Measurements from ENCODE around the gene RINT1.

Gene RINT1

GRCh38 chr7:105493923-105494315 lies 38.1 kb upstream of the RINT1 start:
- Histone ChIP-seq H3K79me2 (ENCODE audit: insufficient read depth, low read depth) (no peaks in the 10 kb centered on the region), H3K4me3 (IDR thresholded peaks at IDR 0.05; ENCODE audit: insufficient read depth, low read depth, low read length) (no peak overlapping the region), H3K36me3 (ENCODE audit: insufficient read depth) (no peaks in the 10 kb centered on the region), H3K4me1 (ENCODE audit: low read depth, poor library complexity, severe bottlenecking) (no peaks in the 10 kb centered on the region), H3K9ac (no peak overlapping the region), H4K20me1 (ENCODE audit: insufficient read depth) (no peaks in the 10 kb centered on the region), H3K4me2 (no peak overlapping the region), H3K27ac (no peak overlapping the region), H2AFZ (ENCODE audit: low read depth) (no peak overlapping the region), H3K27me3 (ENCODE audit: insufficient read depth, low read depth) (no peaks in the 10 kb centered on the region)
- TF ChIP-seq, protein P1, sequence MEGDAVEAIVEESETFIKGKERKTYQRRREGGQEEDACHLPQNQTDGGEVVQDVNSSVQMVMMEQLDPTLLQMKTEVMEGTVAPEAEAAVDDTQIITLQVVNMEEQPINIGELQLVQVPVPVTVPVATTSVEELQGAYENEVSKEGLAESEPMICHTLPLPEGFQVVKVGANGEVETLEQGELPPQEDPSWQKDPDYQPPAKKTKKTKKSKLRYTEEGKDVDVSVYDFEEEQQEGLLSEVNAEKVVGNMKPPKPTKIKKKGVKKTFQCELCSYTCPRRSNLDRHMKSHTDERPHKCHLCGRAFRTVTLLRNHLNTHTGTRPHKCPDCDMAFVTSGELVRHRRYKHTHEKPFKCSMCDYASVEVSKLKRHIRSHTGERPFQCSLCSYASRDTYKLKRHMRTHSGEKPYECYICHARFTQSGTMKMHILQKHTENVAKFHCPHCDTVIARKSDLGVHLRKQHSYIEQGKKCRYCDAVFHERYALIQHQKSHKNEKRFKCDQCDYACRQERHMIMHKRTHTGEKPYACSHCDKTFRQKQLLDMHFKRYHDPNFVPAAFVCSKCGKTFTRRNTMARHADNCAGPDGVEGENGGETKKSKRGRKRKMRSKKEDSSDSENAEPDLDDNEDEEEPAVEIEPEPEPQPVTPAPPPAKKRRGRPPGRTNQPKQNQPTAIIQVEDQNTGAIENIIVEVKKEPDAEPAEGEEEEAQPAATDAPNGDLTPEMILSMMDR (conservative IDR thresholded peaks at IDR 0.05; ENCODE audit: low read depth, low read length): no peak

DNA sequence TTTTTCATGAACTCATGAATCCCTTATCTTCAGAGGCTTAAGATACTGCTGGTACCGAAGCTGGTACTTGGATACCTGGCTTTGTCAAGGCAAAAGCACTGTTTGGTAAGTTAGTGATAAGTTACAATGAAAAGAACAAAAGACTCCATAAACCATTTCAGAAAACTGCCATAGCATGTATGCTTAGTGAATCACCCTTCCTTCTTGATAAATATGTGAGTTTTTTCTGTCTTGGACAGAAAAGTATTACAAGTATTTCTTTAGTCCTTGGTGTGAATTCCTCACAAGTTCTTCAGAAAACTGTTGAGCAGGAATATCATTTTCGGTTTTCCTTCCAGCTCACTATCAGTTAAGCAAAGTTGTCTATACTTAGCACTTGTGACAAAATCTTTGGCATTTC lies 35.5 kb upstream of the RINT1 start:
- Histone ChIP-seq H3K4me3 (IDR thresholded peaks at IDR 0.05; ENCODE audit: insufficient read depth, low read depth, low read length) (no peak overlapping the region), H3K79me2 (ENCODE audit: insufficient read depth, low read depth) (no peaks in the 10 kb centered on the region), H3K27me3 (ENCODE audit: insufficient read depth, low read depth) (no peaks in the 10 kb centered on the region), H4K20me1 (ENCODE audit: insufficient read depth) (no peaks in the 10 kb centered on the region), H3K9ac (no peak overlapping the region), H3K27ac (no peak overlapping the region), H3K36me3 (ENCODE audit: insufficient read depth) (no peaks in the 10 kb centered on the region; the same call in 1 of the 2 replicates), H3K4me1 (ENCODE audit: low read depth, poor library complexity, severe bottlenecking) (no peaks in the 10 kb centered on the region), H2AFZ (ENCODE audit: low read depth) (no peak overlapping the region), H3K4me2 (no peak overlapping the region)
- TF ChIP-seq, protein P1 (conservative IDR thresholded peaks at IDR 0.05; ENCODE audit: low read depth, low read length): no peak

GRCh38 chr7:105497016-105497415 lies 35.0 kb upstream of the RINT1 start:
- Histone ChIP-seq H3K4me3 (IDR thresholded peaks at IDR 0.05; ENCODE audit: insufficient read depth, low read depth, low read length) (no peak overlapping the region), H2AFZ (ENCODE audit: low read depth) (no peak overlapping the region), H3K27ac (no peak overlapping the region), H3K27me3 (ENCODE audit: insufficient read depth, low read depth) (no peaks in the 10 kb centered on the region), H4K20me1 (ENCODE audit: insufficient read depth) (no peaks in the 10 kb centered on the region), H3K79me2 (ENCODE audit: insufficient read depth, low read depth) (no peaks in the 10 kb centered on the region), H3K36me3 (ENCODE audit: insufficient read depth) (peaks cover under 1% of the 10 kb centered on the region; the same call in 1 of the 2 replicates), H3K4me1 (ENCODE audit: low read depth, poor library complexity, severe bottlenecking) (no peaks in the 10 kb centered on the region), H3K4me2 (no peak overlapping the region), H3K9ac (no peak overlapping the region)
- TF ChIP-seq, protein P1 (conservative IDR thresholded peaks at IDR 0.05; ENCODE audit: low read depth, low read length): no peak

DNA sequence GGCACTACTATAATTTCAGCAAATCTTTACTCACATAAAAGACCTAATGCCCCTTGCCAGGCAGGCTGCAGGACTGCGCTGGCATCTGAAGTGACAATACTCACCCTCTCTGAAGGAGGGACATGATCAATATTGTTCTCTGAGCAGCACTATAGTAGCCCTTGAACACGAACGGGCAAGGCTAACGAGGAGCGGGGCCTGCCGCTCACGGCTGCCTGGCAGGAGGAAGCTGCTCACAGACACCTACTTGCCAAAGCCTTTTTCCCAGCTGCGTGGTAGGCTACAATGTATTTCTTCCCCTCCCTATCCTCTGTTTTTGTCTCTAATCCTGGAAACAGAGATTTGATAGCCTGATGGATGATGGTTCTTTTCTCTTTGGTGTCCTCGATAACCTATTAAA lies 29.8 kb upstream of the RINT1 start:
- H3K79me2 ChIP-seq (ENCODE audit: insufficient read depth, low read depth): no peaks in the 10 kb centered on the region; the same call in 1 of the 2 replicates
- H3K4me2 ChIP-seq: no peak overlapping the region
- no peak overlapping the region for H3K4me3 ChIP-seq (IDR thresholded peaks at IDR 0.05; ENCODE audit: insufficient read depth, low read depth, low read length)
- H3K9ac ChIP-seq: no peak overlapping the region
- H3K4me1 ChIP-seq (ENCODE audit: low read depth, poor library complexity, severe bottlenecking): no peaks in the 10 kb centered on the region
- no peak overlapping the region for H3K27ac ChIP-seq
- H2AFZ ChIP-seq (ENCODE audit: low read depth): no peak overlapping the region
- peaks cover 21% of the 10 kb centered on the region; the same call in 1 of the 2 replicates for H3K36me3 ChIP-seq (ENCODE audit: insufficient read depth)
- no peaks in the 10 kb centered on the region for H3K27me3 ChIP-seq (ENCODE audit: insufficient read depth, low read depth)
- TF ChIP-seq, protein P1 (conservative IDR thresholded peaks at IDR 0.05; ENCODE audit: low read depth, low read length): no peak
- H4K20me1 ChIP-seq (ENCODE audit: insufficient read depth): no peaks in the 10 kb centered on the region
